Measurements from ENCODE around the gene GAB1.

Gene GAB1

DNA sequence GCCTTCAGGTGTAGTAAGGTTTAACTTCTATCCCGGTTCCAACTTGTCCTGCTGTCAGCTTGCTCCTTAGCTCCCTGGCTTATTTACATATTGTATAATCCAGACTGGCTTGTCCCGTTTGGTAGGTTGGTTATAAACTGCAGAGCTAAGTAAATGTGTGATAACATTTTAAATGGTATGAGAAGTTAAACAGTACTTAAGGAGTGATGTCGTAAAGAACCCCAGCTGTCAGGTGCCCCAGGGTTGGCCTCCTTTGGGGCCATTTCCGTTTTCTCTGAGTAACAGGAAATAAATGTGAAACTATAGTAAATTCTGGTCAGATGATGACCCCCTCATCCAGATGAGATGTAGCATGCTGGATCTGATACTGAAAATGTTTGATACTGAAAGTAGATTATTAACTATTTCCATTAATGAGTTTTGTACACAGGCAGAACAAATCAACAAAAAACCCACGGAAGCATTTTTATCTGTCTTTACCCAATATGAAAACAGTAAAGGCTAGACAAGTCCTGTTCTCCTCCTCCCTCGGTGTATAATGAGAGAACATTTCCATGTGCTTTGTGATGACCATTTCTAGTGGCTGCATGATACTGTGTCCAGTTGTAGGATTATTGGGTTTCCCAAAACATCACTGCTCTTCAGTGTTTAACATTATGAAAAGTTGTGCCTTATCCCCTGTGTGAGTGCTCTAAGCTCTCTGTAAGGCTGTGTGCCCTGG lies 22.4 kb downstream of the GAB1 start:
- Histone ChIP-seq H3K9me3 (ENCODE audit: control insufficient read depth, insufficient read depth, low read length) (no peaks in the 10 kb centered on the region), H3K27me3 (ENCODE audit: control insufficient read depth, insufficient read depth, low read length) (no peaks in the 10 kb centered on the region), H3K36me3 (ENCODE audit: control insufficient read depth, insufficient read depth, low read length) (no peaks in the 10 kb centered on the region), H3K27ac (ENCODE audit: low read depth, low read length) (no peak overlapping the region), H3K4me1 (ENCODE audit: control insufficient read depth, insufficient read depth, low read length) (peaks cover 61% of the 10 kb centered on the region), H3K9ac (ENCODE audit: low read depth, low read length) (no peak overlapping the region), H3K4me3 (ENCODE audit: low read depth, low read length) (no peak overlapping the region)

GRCh38 chr4:143359644-143360193 lies 23.0 kb downstream of the GAB1 start:
- Histone ChIP-seq H3K4me3 (ENCODE audit: low read depth, low read length) (no peak overlapping the region), H3K9ac (ENCODE audit: low read depth, low read length) (no peak overlapping the region), H3K27ac (ENCODE audit: low read depth, low read length) (no peak overlapping the region), H3K36me3 (ENCODE audit: control insufficient read depth, insufficient read depth, low read length) (no peaks in the 10 kb centered on the region), H3K27me3 (ENCODE audit: control insufficient read depth, insufficient read depth, low read length) (no peaks in the 10 kb centered on the region), H3K9me3 (ENCODE audit: control insufficient read depth, insufficient read depth, low read length) (no peaks in the 10 kb centered on the region), H3K4me1 (ENCODE audit: control insufficient read depth, insufficient read depth, low read length) (peaks cover 61% of the 10 kb centered on the region)

GRCh38 chr4:143360838-143361625 lies 24.4 kb downstream of the GAB1 start:
- H3K27me3 ChIP-seq (ENCODE audit: control insufficient read depth, insufficient read depth, low read length): no peaks in the 10 kb centered on the region
- H3K36me3 ChIP-seq (ENCODE audit: control insufficient read depth, insufficient read depth, low read length): no peaks in the 10 kb centered on the region
- H3K4me1 ChIP-seq (ENCODE audit: control insufficient read depth, insufficient read depth, low read length): peaks cover 48% of the 10 kb centered on the region
- no peak overlapping the region for H3K27ac ChIP-seq (ENCODE audit: low read depth, low read length)
- H3K4me3 ChIP-seq (ENCODE audit: low read depth, low read length): no peak overlapping the region
- H3K9me3 ChIP-seq (ENCODE audit: control insufficient read depth, insufficient read depth, low read length): no peaks in the 10 kb centered on the region
- no peak overlapping the region for H3K9ac ChIP-seq (ENCODE audit: low read depth, low read length)

DNA sequence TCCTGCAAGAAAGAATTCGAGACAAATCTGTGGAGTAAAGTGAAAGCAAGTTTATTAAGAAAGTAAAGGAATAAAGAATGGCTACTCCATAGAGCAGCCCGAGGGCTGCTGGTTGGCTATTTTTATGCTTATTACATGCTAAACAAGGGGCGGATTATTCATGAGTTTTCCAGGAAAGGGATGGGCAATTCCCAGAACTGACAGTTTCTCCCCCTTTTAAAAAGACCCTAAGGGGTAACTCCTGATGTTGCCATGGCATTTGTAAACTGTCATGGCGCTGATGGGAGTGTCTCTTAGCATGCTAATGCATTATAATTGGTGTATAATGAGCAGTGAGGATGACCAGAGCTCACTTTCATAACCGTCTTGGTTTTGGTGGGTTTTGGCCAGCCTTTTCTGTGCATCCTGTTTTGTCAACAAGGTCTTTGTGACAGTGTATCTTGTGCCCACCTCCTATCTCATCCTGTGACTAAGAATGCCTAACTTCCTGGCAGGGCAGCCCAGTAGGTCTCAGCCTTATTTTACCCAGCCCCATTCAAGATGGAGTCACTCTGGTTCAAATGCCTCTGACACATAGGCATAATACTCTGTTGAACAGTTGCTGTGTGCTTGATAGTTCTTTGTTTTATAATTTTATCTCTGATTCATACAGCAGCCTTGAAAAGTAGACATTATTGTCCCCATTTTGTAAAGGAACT lies 25.8 kb downstream of the GAB1 start:
- H3K4me3 ChIP-seq (ENCODE audit: low read depth, low read length): no peak overlapping the region
- no peaks in the 10 kb centered on the region for H3K36me3 ChIP-seq (ENCODE audit: control insufficient read depth, insufficient read depth, low read length)
- no peaks in the 10 kb centered on the region for H3K9me3 ChIP-seq (ENCODE audit: control insufficient read depth, insufficient read depth, low read length)
- H3K27me3 ChIP-seq (ENCODE audit: control insufficient read depth, insufficient read depth, low read length): no peaks in the 10 kb centered on the region
- no peak overlapping the region for H3K9ac ChIP-seq (ENCODE audit: low read depth, low read length)
- H3K4me1 ChIP-seq (ENCODE audit: control insufficient read depth, insufficient read depth, low read length): peaks cover 34% of the 10 kb centered on the region
- H3K27ac ChIP-seq (ENCODE audit: low read depth, low read length): no peak overlapping the region

- Histone ChIP-seq H3K9ac (ENCODE audit: low read depth, low read length) (no peak overlapping the region), H3K36me3 (ENCODE audit: control insufficient read depth, insufficient read depth, low read length) (no peaks in the 10 kb centered on the region), H3K4me1 (ENCODE audit: control insufficient read depth, insufficient read depth, low read length) (peaks cover 31% of the 10 kb centered on the region), H3K27me3 (ENCODE audit: control insufficient read depth, insufficient read depth, low read length) (no peaks in the 10 kb centered on the region), H3K4me3 (ENCODE audit: low read depth, low read length) (no peak overlapping the region), H3K9me3 (ENCODE audit: control insufficient read depth, insufficient read depth, low read length) (no peaks in the 10 kb centered on the region), H3K27ac (ENCODE audit: low read depth, low read length) (no peak overlapping the region)
Measured at GRCh38 chr4:143363332-143363731, 26.7 kb downstream of the GAB1 start.

- Histone ChIP-seq H3K27ac (ENCODE audit: low read depth, low read length) (no peak overlapping the region), H3K4me1 (ENCODE audit: control insufficient read depth, insufficient read depth, low read length) (peaks cover 24% of the 10 kb centered on the region), H3K9me3 (ENCODE audit: control insufficient read depth, insufficient read depth, low read length) (no peaks in the 10 kb centered on the region), H3K9ac (ENCODE audit: low read depth, low read length) (no peak overlapping the region), H3K36me3 (ENCODE audit: control insufficient read depth, insufficient read depth, low read length) (no peaks in the 10 kb centered on the region), H3K4me3 (ENCODE audit: low read depth, low read length) (no peak overlapping the region), H3K27me3 (ENCODE audit: control insufficient read depth, insufficient read depth, low read length) (no peaks in the 10 kb centered on the region)
Measured at GRCh38 chr4:143364063-143364462, 27.4 kb downstream of the GAB1 start.

DNA sequence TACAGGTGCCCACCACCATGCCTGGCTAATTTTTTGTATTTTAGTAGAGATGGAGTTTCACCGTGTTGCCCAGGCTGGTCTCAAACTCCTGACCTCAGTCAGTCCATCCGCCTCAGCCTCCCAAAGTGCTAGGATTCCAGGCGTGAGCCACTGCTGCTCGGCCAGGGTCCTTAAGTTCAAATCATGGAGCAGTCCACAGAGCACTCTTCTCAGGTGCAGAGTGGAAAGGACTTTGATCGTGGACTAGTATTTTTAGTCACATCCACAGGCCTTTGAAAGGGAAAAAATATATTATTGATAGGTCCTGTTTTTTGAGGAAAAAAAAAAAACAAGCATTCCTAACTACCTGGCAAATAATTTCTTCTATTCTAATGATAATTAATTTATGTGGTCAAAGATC lies 31.2 kb downstream of the GAB1 start:
- no peaks in the 10 kb centered on the region for H3K36me3 ChIP-seq (ENCODE audit: control insufficient read depth, insufficient read depth, low read length)
- H3K4me3 ChIP-seq (ENCODE audit: low read depth, low read length): no peak overlapping the region
- no peak overlapping the region for H3K9ac ChIP-seq (ENCODE audit: low read depth, low read length)
- peaks cover 11% of the 10 kb centered on the region; the same call in 1 of the 2 replicates for H3K4me1 ChIP-seq (ENCODE audit: control insufficient read depth, insufficient read depth, low read length)
- no peaks in the 10 kb centered on the region for H3K27me3 ChIP-seq (ENCODE audit: control insufficient read depth, insufficient read depth, low read length)
- H3K27ac ChIP-seq (ENCODE audit: low read depth, low read length): no peak overlapping the region
- no peaks in the 10 kb centered on the region for H3K9me3 ChIP-seq (ENCODE audit: control insufficient read depth, insufficient read depth, low read length)

- no peak overlapping the region for H3K9ac ChIP-seq (ENCODE audit: low read depth, low read length)
- no peak overlapping the region for H3K27ac ChIP-seq (ENCODE audit: low read depth, low read length)
- peaks cover 2% of the 10 kb centered on the region; the same call in 1 of the 2 replicates for H3K4me1 ChIP-seq (ENCODE audit: control insufficient read depth, insufficient read depth, low read length)
- no peak overlapping the region for H3K4me3 ChIP-seq (ENCODE audit: low read depth, low read length)
- H3K27me3 ChIP-seq (ENCODE audit: control insufficient read depth, insufficient read depth, low read length): no peaks in the 10 kb centered on the region
- H3K9me3 ChIP-seq (ENCODE audit: control insufficient read depth, insufficient read depth, low read length): no peaks in the 10 kb centered on the region
- no peaks in the 10 kb centered on the region for H3K36me3 ChIP-seq (ENCODE audit: control insufficient read depth, insufficient read depth, low read length)
Measured at GRCh38 chr4:143369552-143369951, 32.9 kb downstream of the GAB1 start.

- H3K4me3 ChIP-seq (ENCODE audit: low read depth, low read length): no peak overlapping the region
- H3K27me3 ChIP-seq (ENCODE audit: control insufficient read depth, insufficient read depth, low read length): no peaks in the 10 kb centered on the region
- H3K36me3 ChIP-seq (ENCODE audit: control insufficient read depth, insufficient read depth, low read length): no peaks in the 10 kb centered on the region
- H3K9ac ChIP-seq (ENCODE audit: low read depth, low read length): no peak overlapping the region
- H3K9me3 ChIP-seq (ENCODE audit: control insufficient read depth, insufficient read depth, low read length): no peaks in the 10 kb centered on the region
- H3K27ac ChIP-seq (ENCODE audit: low read depth, low read length): no peak overlapping the region
- peaks cover 23% of the 10 kb centered on the region for H3K4me1 ChIP-seq (ENCODE audit: control insufficient read depth, insufficient read depth, low read length)
Measured at GRCh38 chr4:143372093-143372915, 35.6 kb downstream of the GAB1 start.

GRCh38 chr4:143374255-143374654 lies 37.6 kb downstream of the GAB1 start:
- no peak overlapping the region for H3K9ac ChIP-seq (ENCODE audit: low read depth, low read length)
- H3K36me3 ChIP-seq (ENCODE audit: control insufficient read depth, insufficient read depth, low read length): no peaks in the 10 kb centered on the region
- H3K4me3 ChIP-seq (ENCODE audit: low read depth, low read length): no peak overlapping the region
- H3K4me1 ChIP-seq (ENCODE audit: control insufficient read depth, insufficient read depth, low read length): peaks cover 40% of the 10 kb centered on the region
- no peaks in the 10 kb centered on the region for H3K9me3 ChIP-seq (ENCODE audit: control insufficient read depth, insufficient read depth, low read length)
- no peak overlapping the region for H3K27ac ChIP-seq (ENCODE audit: low read depth, low read length)
- H3K27me3 ChIP-seq (ENCODE audit: control insufficient read depth, insufficient read depth, low read length): no peaks in the 10 kb centered on the region
